Mucosa of rectum (tissue), 2 donors: ENCODE results near the gene BTF3L4.

ENCODE experiments used
- H3K27ac ChIP-seq, 2 donors: one replicate each; pipeline ENCODE4 v1.7.0; 2013; ENCODE audit warnings: inconsistent platforms in 2 of 2, low read depth in 2 of 2, low read length in 2 of 2
- H3K27me3 ChIP-seq, 2 donors: one replicate each; pipeline ENCODE4 v1.7.0; 2013; ENCODE audit warnings: low read length in 2 of 2; ENCODE audit not compliant: control insufficient read depth in 2 of 2, insufficient read depth in 2 of 2
- H3K36me3 ChIP-seq, 2 donors: one replicate each; pipeline ENCODE4 v1.7.0; 2013; ENCODE audit warnings: low read length in 2 of 2; ENCODE audit not compliant: control insufficient read depth in 2 of 2, insufficient read depth in 2 of 2
- H3K4me1 ChIP-seq, 2 donors: one replicate each; pipeline ENCODE4 v1.7.0; 2013; ENCODE audit warnings: low read length in 2 of 2, mild to moderate bottlenecking in 1 of 2; ENCODE audit not compliant: control insufficient read depth in 2 of 2, insufficient read depth in 2 of 2
- H3K4me3 ChIP-seq, 2 donors: one replicate each; pipeline ENCODE4 v1.7.0; 2013; ENCODE audit warnings: low read length in 2 of 2
- H3K9ac ChIP-seq, 2 donors: one replicate each; pipeline ENCODE4 v1.7.0; 2013; ENCODE audit warnings: low read length in 2 of 2, low read depth in 1 of 2, mild to moderate bottlenecking in 1 of 2
- H3K9me3 ChIP-seq, 2 donors: one replicate each; pipeline ENCODE4 v1.7.0; 2013; ENCODE audit warnings: low read length in 2 of 2; ENCODE audit not compliant: control insufficient read depth in 2 of 2
- donor health status: healthy.
- donor health status: Normal muscosa, but diverticular disease.

Gene BTF3L4

GRCh38 chr1:52119301-52120079 lies 63.4 kb downstream of the BTF3L4 start:
- no peaks in the 10 kb centered on the region for H3K36me3 ChIP-seq
- H3K9me3 ChIP-seq: no peaks in the 10 kb centered on the region
- no peaks in the 10 kb centered on the region for H3K4me1 ChIP-seq
- H3K27ac ChIP-seq: no peak overlapping the region
- H3K27me3 ChIP-seq: no peaks in the 10 kb centered on the region
- H3K4me3 ChIP-seq: no peak overlapping the region
- no peak overlapping the region for H3K9ac ChIP-seq

GRCh38 chr1:52122384-52122783 lies 66.3 kb downstream of the BTF3L4 start:
- Histone ChIP-seq H3K27ac (no peak overlapping the region), H3K4me3 (no peak overlapping the region), H3K9me3 (no peaks in the 10 kb centered on the region), H3K27me3 (no peaks in the 10 kb centered on the region), H3K4me1 (no peaks in the 10 kb centered on the region), H3K9ac (no peak overlapping the region), H3K36me3 (no peaks in the 10 kb centered on the region)

- no peak overlapping the region for H3K4me3 ChIP-seq
- no peaks in the 10 kb centered on the region for H3K4me1 ChIP-seq
- H3K9me3 ChIP-seq: no peaks in the 10 kb centered on the region
- H3K9ac ChIP-seq: no peak overlapping the region
- H3K27me3 ChIP-seq: no peaks in the 10 kb centered on the region
- no peak overlapping the region for H3K27ac ChIP-seq
- H3K36me3 ChIP-seq: no peaks in the 10 kb centered on the region
These were observed 67.5 kb downstream of the BTF3L4 start for GRCh38 chr1:52123622-52124021.

GRCh38 chr1:52125736-52126359 lies 69.8 kb downstream of the BTF3L4 start:
- Histone ChIP-seq H3K9ac (no peak overlapping the region), H3K27me3 (no peaks in the 10 kb centered on the region), H3K36me3 (no peaks in the 10 kb centered on the region), H3K27ac (no peak overlapping the region), H3K9me3 (no peaks in the 10 kb centered on the region), H3K4me3 (no peak overlapping the region), H3K4me1 (no peaks in the 10 kb centered on the region)

- no peak overlapping the region for H3K9ac ChIP-seq
- H3K27me3 ChIP-seq: no peaks in the 10 kb centered on the region
- H3K4me1 ChIP-seq: no peaks in the 10 kb centered on the region
- no peaks in the 10 kb centered on the region for H3K9me3 ChIP-seq
- no peak overlapping the region for H3K27ac ChIP-seq
- no peak overlapping the region for H3K4me3 ChIP-seq
- H3K36me3 ChIP-seq: no peaks in the 10 kb centered on the region
These were observed 71.4 kb downstream of the BTF3L4 start for GRCh38 chr1:52127181-52128180.

- no peak overlapping the region for H3K4me3 ChIP-seq
- peaks cover 7 to 16% of the 10 kb centered on the region in 2 donors for H3K4me1 ChIP-seq
- H3K36me3 ChIP-seq: no peaks in the 10 kb centered on the region
- no peak overlapping the region for H3K9ac ChIP-seq
- H3K9me3 ChIP-seq: no peaks in the 10 kb centered on the region
- no peak overlapping the region for H3K27ac ChIP-seq
- no peaks in the 10 kb centered on the region for H3K27me3 ChIP-seq
These were observed 83.9 kb downstream of the BTF3L4 start for GRCh38 chr1:52139817-52140540.
